ENCODE data around the gene STIM1.

The STIM1 gene

GRCh38 chr11:4134806-4135205 is 279.3 kb downstream of the STIM1 start:
- peaks cover 56% of the 10 kb centered on the region for H3K36me3 Mint-ChIP-seq (ENCODE audit: low read depth)
- peaks cover 5% of the 10 kb centered on the region for H3K4me1 Mint-ChIP-seq (ENCODE audit: low read depth)
- H3K27me3 Mint-ChIP-seq (ENCODE audit: low read depth): no peaks in the 10 kb centered on the region
- H3K9me3 Mint-ChIP-seq: peaks cover 14% of the 10 kb centered on the region
- no peak overlapping the region for H3K27ac Mint-ChIP-seq
- H3K4me3 Mint-ChIP-seq: no peak overlapping the region

GRCh38 chr11:4138497-4138896 is 283.0 kb downstream of the STIM1 start:
- peaks cover 23% of the 10 kb centered on the region for H3K9me3 Mint-ChIP-seq
- peaks cover 68% of the 10 kb centered on the region for H3K36me3 Mint-ChIP-seq (ENCODE audit: low read depth)
- no peak overlapping the region for H3K27ac Mint-ChIP-seq
- no peak overlapping the region for H3K4me3 Mint-ChIP-seq
- no peaks in the 10 kb centered on the region for H3K27me3 Mint-ChIP-seq (ENCODE audit: low read depth)
- H3K4me1 Mint-ChIP-seq (ENCODE audit: low read depth): peaks cover 7% of the 10 kb centered on the region

- no peak overlapping the region for H3K4me3 Mint-ChIP-seq
- no peak overlapping the region for H3K27ac Mint-ChIP-seq
- no peaks in the 10 kb centered on the region for H3K27me3 Mint-ChIP-seq (ENCODE audit: low read depth)
- peaks cover 4% of the 10 kb centered on the region for H3K4me1 Mint-ChIP-seq (ENCODE audit: low read depth)
- peaks cover 54% of the 10 kb centered on the region for H3K36me3 Mint-ChIP-seq (ENCODE audit: low read depth)
- peaks cover 23% of the 10 kb centered on the region for H3K9me3 Mint-ChIP-seq
Measured at GRCh38 chr11:4140067-4140636, 284.7 kb downstream of the STIM1 start.
